Measurements from ENCODE around the gene PERM1. TPM values are rescaled to one million over a fixed set of nuclear protein-coding genes. Genes with fewer than 3 reads are reported as not detected.

PERM1 gene
- total RNA-seq, 1 donor from 2014 or later, result not detected

DNA sequence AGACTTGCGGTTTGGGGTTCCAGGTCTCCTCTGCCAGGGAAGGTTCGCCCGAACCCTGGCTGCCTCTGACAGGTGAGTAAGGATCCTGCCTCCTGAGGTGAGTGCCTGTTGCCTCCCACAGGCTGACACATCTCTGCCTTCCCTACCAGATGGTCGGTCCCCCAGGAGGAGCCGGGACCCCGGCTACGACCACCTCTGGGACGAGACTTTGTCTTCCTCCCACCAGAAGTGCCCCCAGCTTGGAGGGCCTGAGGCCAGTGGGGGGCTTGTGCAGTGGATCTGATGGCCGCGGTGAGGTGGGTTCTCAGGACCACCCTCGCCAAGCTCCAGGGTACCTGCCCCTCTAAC is 7.6 kb downstream of the PERM1 start:
- no peak for TF ChIP-seq CTCF (IDR thresholded peaks at IDR 0.05)
- H3K27ac Mint-ChIP-seq (ENCODE audit: unreplicated experiment), result no peak overlapping the region
- no peak for DNase-seq (ENCODE audit: extremely low spot score, unreplicated experiment)
- no peaks in the 10 kb centered on the region for H3K27me3 Mint-ChIP-seq (ENCODE audit: unreplicated experiment)
- no peaks in the 10 kb centered on the region for H3K9me3 Mint-ChIP-seq (ENCODE audit: unreplicated experiment)
- H3K36me3 Mint-ChIP-seq (ENCODE audit: unreplicated experiment), result no peaks in the 10 kb centered on the region
- H3K4me3 Mint-ChIP-seq (ENCODE audit: unreplicated experiment), result no peak overlapping the region
- peaks cover 5% of the 10 kb centered on the region for H3K4me1 Mint-ChIP-seq (ENCODE audit: unreplicated experiment)

DNA sequence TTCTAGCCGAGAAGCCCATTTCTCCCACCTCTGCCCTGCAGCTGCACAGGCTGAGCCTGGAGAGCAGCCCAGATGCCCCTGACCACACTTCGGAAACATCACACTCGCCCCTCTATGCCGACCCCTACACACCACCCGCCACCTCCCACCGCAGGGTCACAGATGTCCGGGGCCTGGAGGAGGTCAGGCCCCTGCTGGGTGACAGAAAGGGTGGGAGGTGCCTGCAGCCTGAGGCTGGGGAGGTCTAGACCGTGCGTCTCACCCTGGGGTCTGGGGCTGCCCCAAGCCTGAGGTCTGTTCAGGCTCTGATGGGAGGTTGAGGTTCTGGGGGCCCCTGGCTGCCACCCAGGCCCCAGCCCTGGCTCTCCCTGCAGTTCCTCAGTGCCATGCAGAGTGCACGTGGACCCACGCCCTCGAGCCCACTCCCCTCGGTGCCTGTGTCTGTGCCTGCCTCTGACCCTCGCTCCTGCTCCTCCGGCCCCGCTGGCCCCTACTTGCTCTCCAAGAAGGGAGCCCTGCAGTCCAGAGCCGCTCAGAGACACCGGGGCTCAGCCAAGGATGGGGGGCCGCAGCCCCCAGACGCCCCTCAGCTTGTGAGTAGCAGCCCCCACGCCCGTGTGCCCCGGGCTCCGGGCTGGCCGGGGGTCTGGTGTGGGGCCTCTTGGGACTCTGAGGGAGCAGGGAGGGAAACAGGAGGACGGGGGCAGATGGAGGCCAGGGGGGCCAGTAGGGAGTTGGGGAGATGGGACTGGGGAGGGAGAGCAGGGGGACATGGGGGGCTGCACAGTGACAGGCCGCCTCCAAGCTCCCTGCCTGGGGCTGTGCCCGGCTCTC is 8.2 kb downstream of the PERM1 start:
- no peak overlapping the region for H3K27ac Mint-ChIP-seq (ENCODE audit: unreplicated experiment)
- peaks cover 5% of the 10 kb centered on the region for H3K4me1 Mint-ChIP-seq (ENCODE audit: unreplicated experiment)
- no peak for DNase-seq (ENCODE audit: extremely low spot score, unreplicated experiment)
- no peak for TF ChIP-seq CTCF (IDR thresholded peaks at IDR 0.05)
- H3K27me3 Mint-ChIP-seq (ENCODE audit: unreplicated experiment), result no peaks in the 10 kb centered on the region
- no peaks in the 10 kb centered on the region for H3K9me3 Mint-ChIP-seq (ENCODE audit: unreplicated experiment)
- H3K36me3 Mint-ChIP-seq (ENCODE audit: unreplicated experiment), result no peaks in the 10 kb centered on the region
- no peak overlapping the region for H3K4me3 Mint-ChIP-seq (ENCODE audit: unreplicated experiment)

DNA sequence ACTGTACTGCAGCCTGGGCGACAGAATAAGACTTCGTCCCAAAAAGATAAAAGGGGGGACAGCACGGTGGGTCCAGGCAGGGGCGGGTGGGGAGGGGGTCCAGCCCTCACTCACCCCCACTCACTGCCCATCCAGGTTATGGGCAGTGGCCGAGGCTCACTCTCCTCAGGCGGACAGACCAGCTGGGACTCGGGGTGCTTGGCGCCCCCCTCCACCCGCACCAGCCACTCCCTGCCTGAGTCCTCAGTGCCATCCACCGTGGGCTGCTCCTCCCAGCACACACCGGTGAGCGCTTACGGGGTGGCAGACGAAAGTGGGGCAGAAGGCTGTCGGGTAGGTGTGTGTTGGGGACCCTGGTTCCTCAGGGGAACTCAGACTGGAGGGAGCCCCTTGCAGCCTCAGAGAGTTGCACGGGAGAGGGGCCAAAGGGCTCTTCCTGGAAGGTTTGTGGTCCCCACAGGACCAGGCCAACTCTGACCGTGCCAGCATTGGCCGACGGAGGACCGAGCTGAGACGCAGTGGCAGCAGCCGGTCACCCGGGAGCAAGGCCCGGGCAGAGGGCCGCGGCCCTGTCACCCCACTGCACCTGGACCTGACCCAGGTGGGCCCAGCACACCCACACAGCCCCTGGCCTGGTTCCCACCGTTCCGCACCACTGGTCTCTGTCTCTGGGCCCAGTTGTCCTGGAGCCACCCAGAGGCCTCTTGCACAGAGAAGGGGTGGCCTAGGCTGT is 9.0 kb downstream of the PERM1 start:
- no peak for DNase-seq (ENCODE audit: extremely low spot score, unreplicated experiment)
- H3K36me3 Mint-ChIP-seq (ENCODE audit: unreplicated experiment), result no peaks in the 10 kb centered on the region
- no peak for TF ChIP-seq CTCF (IDR thresholded peaks at IDR 0.05)
- no peaks in the 10 kb centered on the region for H3K27me3 Mint-ChIP-seq (ENCODE audit: unreplicated experiment)
- no peaks in the 10 kb centered on the region for H3K9me3 Mint-ChIP-seq (ENCODE audit: unreplicated experiment)
- H3K4me1 Mint-ChIP-seq (ENCODE audit: unreplicated experiment), result no peaks in the 10 kb centered on the region
- H3K4me3 Mint-ChIP-seq (ENCODE audit: unreplicated experiment), result no peak overlapping the region
- H3K27ac Mint-ChIP-seq (ENCODE audit: unreplicated experiment), result no peak overlapping the region

DNA sequence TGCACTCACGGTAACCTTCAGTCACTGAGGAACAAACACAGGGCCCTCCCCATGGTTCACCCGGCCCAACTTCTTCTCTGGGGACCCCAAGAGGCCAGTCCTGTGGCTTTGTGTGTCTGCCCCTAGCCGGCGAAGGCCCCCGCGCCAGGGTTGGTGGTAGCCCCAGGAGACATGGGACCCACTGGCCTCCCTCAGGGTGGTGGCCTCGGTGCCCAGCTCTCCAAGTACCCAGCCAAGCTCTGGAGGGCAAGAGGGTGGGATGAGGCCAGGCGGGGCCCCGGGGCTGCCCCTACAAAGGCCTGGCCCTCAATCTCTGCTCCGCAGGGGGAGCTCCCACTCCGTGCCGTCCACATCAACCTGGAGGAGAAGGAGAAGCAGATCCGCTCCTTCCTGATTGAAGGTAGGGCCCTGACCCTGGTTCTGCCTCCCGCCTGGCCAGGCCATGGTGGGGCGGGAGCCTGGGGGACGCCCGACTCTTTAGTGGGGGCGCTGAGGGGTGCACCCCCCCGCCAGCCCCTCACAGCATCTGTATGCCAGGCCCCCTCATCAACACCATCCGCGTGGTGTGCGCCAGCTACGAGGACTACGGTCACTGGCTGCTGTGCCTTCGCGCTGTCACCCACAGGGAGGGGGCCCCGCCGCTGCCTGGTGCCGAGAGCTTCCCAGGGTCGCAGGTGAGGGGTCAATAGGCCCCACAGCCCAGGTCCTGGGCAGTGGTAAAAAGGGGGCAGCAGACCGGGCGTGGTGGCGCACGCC is 10.0 kb downstream of the PERM1 start:
- DNase-seq (ENCODE audit: extremely low spot score, unreplicated experiment), result no peak
- Mint-ChIP-seq H3K9me3 (ENCODE audit: unreplicated experiment) (no peaks in the 10 kb centered on the region), H3K27me3 (ENCODE audit: unreplicated experiment) (no peaks in the 10 kb centered on the region), H3K4me1 (ENCODE audit: unreplicated experiment) (no peaks in the 10 kb centered on the region), H3K27ac (ENCODE audit: unreplicated experiment) (no peak overlapping the region), H3K4me3 (ENCODE audit: unreplicated experiment) (no peak overlapping the region), H3K36me3 (ENCODE audit: unreplicated experiment) (no peaks in the 10 kb centered on the region)
- TF ChIP-seq CTCF (IDR thresholded peaks at IDR 0.05), result no peak
